H1 (cell line): ENCODE measurements around the gene ATOH8. TPM values are rescaled to one million over a fixed set of nuclear protein-coding genes. Genes with fewer than 3 reads are reported as not detected.

ENCODE experiments used
- CTCF ChIA-PET: fragments of 300-600 bp; sonication (Branson Sonifier 250); formaldehyde crosslinking; loops from one replicate; lab custom pipeline; 2021; ENCODE audit not compliant: partially characterized antibody; lab: Charles Lee
- POLR2A ChIA-PET: fragments of 300-600 bp; sonication (Branson Sonifier 250); formaldehyde crosslinking; loops from one replicate; lab custom pipeline; 2021; ENCODE audit warnings: inconsistent platforms; ENCODE audit not compliant: partially characterized antibody; lab: Charles Lee
- DNase-seq, 2 experiments: peaks; one replicate each; pipeline versions ENCODE4 v3.0.0 to v3.0.0-alpha.2; 2010 to 2022; ENCODE audit warnings: low spot score in 2 of 2, low read depth in 1 of 2, mixed read lengths in 1 of 2
- FAIRE-seq: peaks from 2 replicates; lab custom pipeline; 2011; peaks lifted over from hg19 to GRCh38; lab: Jason Lieb, UNC
- H2AFZ ChIP-seq: 2 replicates; pipeline ENCODE4 v1.8.1; 2012; ENCODE audit warnings: low read length, inconsistent platforms
- H2AK5ac ChIP-seq: 2 replicates; pipeline ENCODE4 v1.6.1; 2013; ENCODE audit warnings: low read depth, low read length
- H2BK120ac ChIP-seq: replicated peaks from 2 replicates; pipeline ENCODE3; 2013; ENCODE audit warnings: low read depth, low read length, inconsistent platforms
- H2BK12ac ChIP-seq: 2 replicates; pipeline ENCODE4 v1.6.1; 2013; ENCODE audit warnings: low read depth, low read length
- H2BK15ac ChIP-seq: 2 replicates; pipeline ENCODE4 v1.6.1; 2013; ENCODE audit warnings: low read length
- H2BK20ac ChIP-seq: 2 replicates; pipeline ENCODE4 v1.6.1; 2013; ENCODE audit warnings: low read length
- H2BK5ac ChIP-seq: 2 replicates; pipeline ENCODE4 v1.6.1; 2013; ENCODE audit warnings: low read depth, low read length
- H3K14ac ChIP-seq: 2 replicates; pipeline ENCODE4 v1.6.1; 2013; ENCODE audit warnings: inconsistent platforms; ENCODE audit not compliant: insufficient read length
- H3K18ac ChIP-seq: 2 replicates; pipeline ENCODE4 v1.6.1; 2013; ENCODE audit warnings: low read length; ENCODE audit errors: extremely low read depth
- H3K23ac ChIP-seq: 2 replicates; pipeline ENCODE4 v1.6.1; 2013; ENCODE audit warnings: inconsistent platforms; ENCODE audit not compliant: insufficient read length
- H3K23me2 ChIP-seq: 2 replicates; pipeline ENCODE4 v1.6.1; 2013; ENCODE audit warnings: low read depth, low read length
- H3K27ac ChIP-seq: 2 replicates; pipeline ENCODE4 v1.6.1; 2011; ENCODE audit warnings: low read depth, low read length, inconsistent platforms
- H3K27me3 ChIP-seq, 4 experiments: replicated peaks in 1 of 4; 1 replicate in 1 of 4; 2 replicates in 3 of 4; pipeline versions ENCODE4 v1.6.1 to v1.8.1; 2011 to 2013; ENCODE audit warnings: low read length in 3 of 4, mild to moderate bottlenecking in 3 of 4, inconsistent platforms in 2 of 4, mixed read lengths in 2 of 4, moderate library complexity in 1 of 4; ENCODE audit not compliant: control insufficient read depth in 3 of 4, insufficient read depth in 3 of 4; ENCODE audit errors: extremely low read depth in 1 of 4
- H3K36me3 ChIP-seq, 4 experiments: 2 replicates each; pipeline versions ENCODE4 v1.6.1 to v1.8.1; 2011 to 2013; ENCODE audit warnings: mild to moderate bottlenecking in 4 of 4, low read length in 3 of 4, moderate library complexity in 2 of 4, control low read depth in 1 of 4, inconsistent platforms in 1 of 4; ENCODE audit not compliant: insufficient read depth in 4 of 4, control insufficient read depth in 2 of 4
- H3K4ac ChIP-seq: replicated peaks from 2 replicates; pipeline ENCODE3; 2013; ENCODE audit warnings: low read length, low read depth, mixed read lengths, inconsistent platforms; ENCODE audit not compliant: insufficient read length
- H3K4me1 ChIP-seq, 4 experiments: replicated peaks in 1 of 4; 1 replicate in 1 of 4; 2 replicates in 3 of 4; pipeline versions ENCODE4 v1.6.1 to v1.8.1; 2011 to 2013; ENCODE audit warnings: low read length in 3 of 4, inconsistent platforms in 2 of 4, mixed read lengths in 1 of 4; ENCODE audit not compliant: insufficient read depth in 4 of 4, control insufficient read depth in 3 of 4
- H3K4me2 ChIP-seq, 2 experiments: 2 replicates each; pipeline versions ENCODE4 v1.6.1 to v1.8.1; 2011 to 2013; ENCODE audit warnings: low read depth in 2 of 2, low read length in 2 of 2, control low read depth in 1 of 2, inconsistent platforms in 1 of 2, mild to moderate bottlenecking in 1 of 2; ENCODE audit not compliant: insufficient read depth in 1 of 2
- H3K4me3 ChIP-seq, 4 experiments: fragments of 200-600, 300-600 bp in 1 of 4; sonication (generic), shearing (Covaris generic), sonication (Bioruptor Twin) in 1 of 4; 2 replicates each; pipeline versions ENCODE4 v1.5.1 to v1.8.1; 2011 to 2016; ENCODE audit warnings: low read length in 4 of 4, low read depth in 3 of 4, control low read depth in 2 of 4, inconsistent platforms in 2 of 4, mild to moderate bottlenecking in 2 of 4, mixed read lengths in 1 of 4, moderate library complexity in 1 of 4; ENCODE audit not compliant: insufficient read depth in 2 of 4; ENCODE audit errors: extremely low read depth in 1 of 4
- H3K56ac ChIP-seq: replicated peaks from 2 replicates; pipeline ENCODE3; 2013; ENCODE audit warnings: low read depth, mild to moderate bottlenecking, mixed read lengths, low read length, inconsistent platforms; ENCODE audit not compliant: insufficient read length
- H3K79me1 ChIP-seq: 2 replicates; pipeline ENCODE4 v1.6.1; 2013; ENCODE audit warnings: low read depth, low read length, control low read depth
- H3K79me2 ChIP-seq, 2 experiments: 2 replicates each; pipeline versions ENCODE4 v1.6.1 to v1.8.1; 2012 to 2013; ENCODE audit warnings: low read length in 2 of 2, mild to moderate bottlenecking in 2 of 2, inconsistent platforms in 1 of 2; ENCODE audit not compliant: insufficient read depth in 2 of 2, control insufficient read depth in 1 of 2
- H3K9ac ChIP-seq, 4 experiments: replicated peaks in 1 of 4; 1 replicate in 1 of 4; 2 replicates in 3 of 4; pipeline versions ENCODE4 v1.6.1 to v1.8.1; 2011 to 2013; ENCODE audit warnings: low read depth in 3 of 4, low read length in 3 of 4, control low read depth in 2 of 4, mild to moderate bottlenecking in 2 of 4, moderate library complexity in 2 of 4, inconsistent platforms in 1 of 4; ENCODE audit errors: extremely low read depth in 1 of 4
- H3K9me3 ChIP-seq, 2 experiments: 2 replicates each; pipeline versions ENCODE4 v1.6.1 to v1.8.1; 2012 to 2013; ENCODE audit warnings: mild to moderate bottlenecking in 2 of 2, moderate library complexity in 2 of 2, control low read depth in 1 of 2, inconsistent platforms in 1 of 2, low read depth in 1 of 2, low read length in 1 of 2, mixed read lengths in 1 of 2; ENCODE audit not compliant: insufficient read depth in 2 of 2
- H4K20me1 ChIP-seq, 2 experiments: replicated peaks in 1 of 2; 2 replicates each; pipeline versions ENCODE3 to v1.8.1; 2011 to 2013; ENCODE audit warnings: inconsistent platforms in 2 of 2, low read length in 2 of 2, mild to moderate bottlenecking in 1 of 2; ENCODE audit not compliant: insufficient read depth in 2 of 2, control insufficient read depth in 1 of 2
- H4K5ac ChIP-seq: 2 replicates; pipeline ENCODE4 v1.6.1; 2013; ENCODE audit warnings: low read length, low read depth, mixed read lengths, inconsistent platforms; ENCODE audit not compliant: insufficient read length
- H4K8ac ChIP-seq: 2 replicates; pipeline ENCODE4 v1.8.0; 2013; ENCODE audit warnings: mild to moderate bottlenecking, moderate library complexity, low read length, inconsistent platforms; ENCODE audit not compliant: insufficient read depth; ENCODE audit errors: extremely low read depth
- H4K91ac ChIP-seq: replicated peaks from 2 replicates; pipeline ENCODE3; 2013; ENCODE audit warnings: low read length, mixed read lengths, inconsistent platforms; ENCODE audit not compliant: insufficient read length
- CHD2 ChIP-seq: IDR thresholded peaks from 2 replicates; pipeline ENCODE4 v1.6.1; 2012; ENCODE audit warnings: low read length, improper control_type of control experiment
- EZH2 ChIP-seq: fragments of 200-600 bp; sonication (generic); IDR thresholded peaks from 2 replicates; pipeline ENCODE4 v1.7.1; 2012; ENCODE audit warnings: low read depth, mild to moderate bottlenecking, moderate library complexity, low read length, inconsistent platforms; ENCODE audit not compliant: severe bottlenecking
- microRNA-seq, 2 experiments: library from miRNA; unstranded; fragments of <30 nt; microRNA quantifications; one replicate each; pipeline versions ENCODE4 to v1.2.0, GENCODE V29; 2016 to 2020; ENCODE audit warnings: borderline microRNAs expressed in 2 of 2, borderline number of aligned reads in 2 of 2, borderline replicate concordance in 1 of 2
- polyA plus RNA-seq, 7 experiments: library from polyadenylated mRNA; depleted of rRNA in 3 of 7; stranded (reverse) in 5 of 7; unstranded in 2 of 7; fragments of >200 nt in 5 of 7; fragments of 200-250 nt in 2 of 7; gene quantifications; 1 replicate in 5 of 7; 2 replicates in 1 of 7; 4 replicates in 1 of 7; pipeline versions ENCODE4 v1.2.1 to v1.2.3, GENCODE V29; 2011 to 2013; ENCODE audit warnings: missing spikeins in 2 of 7, mixed read lengths in 2 of 7
- small RNA-seq: library from polyadenylated mRNA; stranded (forward); fragments of <200 nt; extraction: miRNeasy Mini kit (QIAGEN cat#:217004); gene quantifications from one replicate; pipeline ENCODE3, GENCODE V24; 2013; ENCODE audit not compliant: insufficient read depth
- total RNA-seq: library from RNA; stranded (reverse); fragmentation: NEBNext Ultra II Directional; extraction: Animal tissue kit (Norgen Biotek cat#: 25700); gene quantifications from 2 replicates; pipeline ENCODE4 v1.2.1, GENCODE V29; 2021

ATOH8 gene
- total and polyA plus RNA-seq, 2 of the 8 experiments (the other 6 are each of a cell fraction or from before 2014, with no cell fraction given), result 0.50 to 0.53 TPM

DNA sequence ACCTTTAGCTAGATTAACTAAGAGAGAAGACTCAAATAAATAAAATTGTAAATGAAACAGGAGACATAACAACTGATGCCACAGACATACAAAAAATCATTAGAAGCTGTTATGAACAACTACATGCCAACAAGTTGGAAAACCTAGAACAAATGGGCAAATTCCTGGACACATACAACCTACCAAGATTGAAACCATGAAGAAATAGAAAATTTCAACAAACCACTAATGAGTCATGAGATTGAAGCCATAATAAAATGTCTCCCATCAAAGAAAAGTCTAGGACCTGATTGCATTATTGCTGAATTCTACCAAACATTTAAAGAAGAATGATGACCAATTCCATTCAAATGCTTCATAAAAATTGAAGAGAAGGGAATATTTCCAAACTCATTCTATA lies 80.7 kb downstream of the ATOH8 start:
- no peak overlapping the region for H3K56ac ChIP-seq
- H2BK15ac ChIP-seq, result no peak overlapping the region
- no peaks in the 10 kb centered on the region for H4K20me1 ChIP-seq
- H3K9ac ChIP-seq, result no peak overlapping the region
- H3K36me3 ChIP-seq, result no peaks in the 10 kb centered on the region
- H3K79me1 ChIP-seq, result no peaks in the 10 kb centered on the region
- H2BK5ac ChIP-seq, result no peak overlapping the region
- no peak overlapping the region for H3K14ac ChIP-seq
- no peak overlapping the region for H3K4me2 ChIP-seq
- H3K4ac ChIP-seq, result no peak overlapping the region
- no peak overlapping the region for H3K23ac ChIP-seq
- no peak overlapping the region for H2AFZ ChIP-seq
- H2BK120ac ChIP-seq, result no peak overlapping the region
- H4K8ac ChIP-seq, result no peak overlapping the region
- H3K4me1 ChIP-seq, result no peaks in the 10 kb centered on the region
- POLR2A ChIA-PET, result no interaction called here
- no peak overlapping the region for H3K4me3 ChIP-seq
- no peak overlapping the region for H2BK12ac ChIP-seq
- H3K9me3 ChIP-seq, result no peaks in the 10 kb centered on the region
- no peak overlapping the region for H4K91ac ChIP-seq
- CTCF ChIA-PET, result interaction anchor here (1.4 kb wide), 1 partner anchor 10 kb away, joined by 5 read pairs; no protein-coding TSS in a partner anchor
- DNase-seq (no peak), FAIRE-seq (no peak)
- no peaks in the 10 kb centered on the region for H3K23me2 ChIP-seq
- H3K18ac ChIP-seq, result no peak overlapping the region
- no peaks in the 10 kb centered on the region for H3K27me3 ChIP-seq
- H4K5ac ChIP-seq, result no peak overlapping the region
- TF ChIP-seq CHD2 (no peak), EZH2 (no peak)
- TF ChIP-seq, all 59 proteins: peak for 0
- no peak overlapping the region for H2BK20ac ChIP-seq
- no peak overlapping the region for H2AK5ac ChIP-seq
- no peaks in the 10 kb centered on the region for H3K79me2 ChIP-seq
- no peak overlapping the region for H3K27ac ChIP-seq

Small RNA genes within 50 kb of the gene (microRNA-seq; reads per million reads assigned to microRNA genes)
- gene MIR6071, result 0 reads per million in 2 experiments

Small RNA genes within 50 kb of the gene (small RNA-seq; reads per million reads assigned to genes)
- gene MIR6071, result not detected
- gene RN7SKP83, result not detected
- not detected for gene RNU1-38P

Other genes with a start within 250 kb of the ATOH8 start
- gene MAT2A, start 214.8 kb upstream of the ATOH8 start, total RNA-seq, result 297 and 307 TPM in 2 replicates
- gene MAT2A, start 214.8 kb upstream of the ATOH8 start, polyA plus RNA-seq (2011; rRNA removed), result 186 and 255 TPM in 2 replicates
- 33.8 and 36.1 TPM in 2 replicates for gene GGCX, start 192.5 kb upstream of the ATOH8 start, total RNA-seq
- gene GGCX, start 192.5 kb upstream of the ATOH8 start, polyA plus RNA-seq (2011; rRNA removed), result 29.4 and 47.8 TPM in 2 replicates
- 34.4 and 38.1 TPM in 2 replicates for gene VAMP8, start 176.4 kb upstream of the ATOH8 start, total RNA-seq
- 55.2 and 69.7 TPM in 2 replicates for gene VAMP8, start 176.4 kb upstream of the ATOH8 start, polyA plus RNA-seq (2011; rRNA removed)
- 4.7 and 5.2 TPM in 2 replicates for gene VAMP5, start 169.6 kb upstream of the ATOH8 start, total RNA-seq
- 13.4 and 14.2 TPM in 2 replicates for gene VAMP5, start 169.6 kb upstream of the ATOH8 start, polyA plus RNA-seq (2011; rRNA removed)
- gene RNF181, start 158.2 kb upstream of the ATOH8 start, total RNA-seq, result 97.2 and 99.5 TPM in 2 replicates
- 398 and 514 TPM in 2 replicates for gene RNF181, start 158.2 kb upstream of the ATOH8 start, polyA plus RNA-seq (2011; rRNA removed)
- gene TMEM150A, start 151.3 kb upstream of the ATOH8 start, total RNA-seq, result 19.8 and 22.4 TPM in 2 replicates
- gene TMEM150A, start 151.3 kb upstream of the ATOH8 start, polyA plus RNA-seq (2011; rRNA removed), result 29.9 and 42.6 TPM in 2 replicates
- 40.9 and 46.3 TPM in 2 replicates for gene C2orf68, start 141.9 kb upstream of the ATOH8 start, total RNA-seq
- gene C2orf68, start 141.9 kb upstream of the ATOH8 start, polyA plus RNA-seq (2011; rRNA removed), result 47.2 and 49.4 TPM in 2 replicates
- 86.2 and 90.4 TPM in 2 replicates for gene USP39, start 137.8 kb upstream of the ATOH8 start, total RNA-seq
- 76.3 and 81.5 TPM in 2 replicates for gene USP39, start 137.8 kb upstream of the ATOH8 start, polyA plus RNA-seq (2011; rRNA removed)
- not detected in 2 replicates for gene SFTPB, start 85.8 kb upstream of the ATOH8 start, total RNA-seq
- not detected in 2 replicates for gene SFTPB, start 85.8 kb upstream of the ATOH8 start, polyA plus RNA-seq (2011; rRNA removed)
- not detected in 2 replicates for gene GNLY, start 59.6 kb upstream of the ATOH8 start, total RNA-seq
- gene GNLY, start 59.6 kb upstream of the ATOH8 start, polyA plus RNA-seq (2011; rRNA removed), result 0.03 TPM in 1 of 2 replicates, not detected in the other
- gene ST3GAL5, start 135.0 kb downstream of the ATOH8 start, total RNA-seq, result 3.0 and 4.5 TPM in 2 replicates
- 1.6 and 1.9 TPM in 2 replicates for gene ST3GAL5, start 135.0 kb downstream of the ATOH8 start, polyA plus RNA-seq (2011; rRNA removed)